ENCODE measurements around the gene TMEM63B. TPM values are rescaled to one million over a fixed set of nuclear protein-coding genes. Genes with fewer than 3 reads are reported as not detected.
"Not testable (repeated sequence)": the region's sequence is repeated elsewhere in the genome, so short reads cannot be mapped to it uniquely, and the experiment has no call there.

The TMEM63B gene
- total and polyA plus RNA-seq, 5 donors from 2014 or later = 1.3 to 20.5 (median 1.4) TPM

DNA sequence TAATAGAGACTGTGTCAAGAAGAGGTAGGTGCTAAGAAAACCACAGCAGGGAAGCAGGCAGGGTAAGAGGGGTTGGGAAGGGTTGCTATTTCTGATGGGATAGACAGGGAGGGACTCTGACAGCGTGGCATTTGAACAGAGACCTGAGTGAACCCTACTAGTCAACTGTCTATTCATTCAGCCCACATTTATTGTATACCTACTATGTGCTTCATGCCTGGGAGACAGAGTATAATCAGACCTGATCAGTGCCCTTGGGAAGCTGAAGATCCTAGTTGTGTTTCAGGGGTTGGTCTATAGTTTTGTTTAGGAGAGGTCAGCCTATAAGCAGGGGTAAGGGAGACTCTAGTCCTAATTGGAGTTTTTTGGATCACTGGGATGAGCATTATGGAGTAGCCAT is 16.4 kb downstream of the TMEM63B start:
- ATAC-seq (ENCODE audit: low read depth in 2 of 2) (no peak), DNase-seq (no peak)
- peaks cover 0 to 10% (median 0%) of the 10 kb centered on the region in 4 donors for H3K4me1 Mint-ChIP-seq
- Histone ChIP-seq H3K4me1 (ENCODE audit: control insufficient read depth, insufficient read depth, low read length, poor library complexity, severe bottlenecking) (no peaks in the 10 kb centered on the region), H3K27ac (ENCODE audit: insufficient read depth, low read length, poor library complexity, severe bottlenecking) (no peak overlapping the region), H3K27me3 (ENCODE audit: control insufficient read depth, insufficient read depth, low read length) (no peaks in the 10 kb centered on the region), H3K9me3 (ENCODE audit: control insufficient read depth in 2 of 2, low read length in 2 of 2) (no peaks in the 10 kb centered on the region), H3K36me3 (ENCODE audit: control insufficient read depth, insufficient read depth, low read length) (peaks cover 37% of the 10 kb centered on the region), H3K4me3 (ENCODE audit: low read depth, low read length) (no peak overlapping the region)
- H3K27ac Mint-ChIP-seq = peak overlapping the region in 2 of 3 donors; percentile 27 to 79
- H3K9me3 Mint-ChIP-seq = peaks cover 0 to 3% (median 0%) of the 10 kb centered on the region in 7 donors
- H3K27me3 Mint-ChIP-seq = no peaks in the 10 kb centered on the region
- peaks cover 40% of the 10 kb centered on the region for H3K36me3 Mint-ChIP-seq
- no peak overlapping the region for H3K4me3 Mint-ChIP-seq

DNA sequence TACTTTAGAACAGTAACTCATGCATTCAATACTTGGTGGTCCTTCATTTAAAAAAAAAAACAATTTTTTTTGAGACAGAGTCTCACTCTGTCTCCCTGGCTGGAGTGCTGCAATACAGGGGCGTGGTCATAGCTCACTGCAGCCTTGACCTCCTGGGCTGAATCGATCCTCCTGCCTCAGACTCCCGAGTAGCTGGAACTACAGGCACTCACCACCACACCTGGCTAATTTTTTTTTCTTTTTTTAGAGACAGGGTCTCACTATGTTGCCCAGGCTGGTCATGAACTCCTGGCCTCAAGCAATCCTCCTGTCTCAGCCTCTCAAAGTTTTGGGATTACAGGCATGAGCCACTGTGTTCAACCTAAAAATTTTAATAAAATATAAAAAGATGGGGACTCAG is 17.2 kb downstream of the TMEM63B start:
- H3K9me3 Mint-ChIP-seq; ATAC-seq (ENCODE audit: low read depth in 2 of 2); H3K27me3 ChIP-seq (ENCODE audit: control insufficient read depth, insufficient read depth, low read length); H3K27me3 Mint-ChIP-seq; H3K4me3 ChIP-seq (ENCODE audit: low read depth, low read length); H3K27ac ChIP-seq (ENCODE audit: insufficient read depth, low read length, poor library complexity, severe bottlenecking); H3K4me1 Mint-ChIP-seq; H3K9me3 ChIP-seq (ENCODE audit: control insufficient read depth in 2 of 2, low read length in 2 of 2); DNase-seq; H3K4me3 Mint-ChIP-seq; H3K4me1 ChIP-seq (ENCODE audit: control insufficient read depth, insufficient read depth, low read length, poor library complexity, severe bottlenecking): not testable (repeated sequence)
- H3K27ac Mint-ChIP-seq = peak overlapping the region in 1 of 3 donors; percentile 64
- H3K36me3 Mint-ChIP-seq = peaks cover 45% of the 10 kb centered on the region
- H3K36me3 ChIP-seq (ENCODE audit: control insufficient read depth, insufficient read depth, low read length) = peaks cover 38% of the 10 kb centered on the region

DNA sequence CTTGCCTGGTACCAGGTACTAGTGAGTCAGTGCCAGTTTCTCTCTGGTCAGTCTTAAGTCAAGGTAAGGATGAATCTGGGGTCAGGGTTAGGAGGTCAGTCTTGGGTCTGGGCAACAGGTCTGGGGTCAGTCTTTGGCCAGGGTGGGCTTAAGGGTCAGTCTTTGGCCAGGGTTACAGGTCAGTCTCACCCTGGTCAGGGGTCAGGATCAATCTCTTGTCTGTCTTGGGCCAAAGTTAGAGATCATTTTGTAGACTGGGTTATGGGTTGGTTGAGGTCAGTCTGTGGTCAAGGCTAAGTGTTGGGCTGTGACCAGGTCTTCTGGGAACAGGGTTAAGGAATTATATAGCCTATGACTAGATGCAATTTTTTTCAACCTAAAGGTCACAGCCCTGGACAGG is 18.5 kb downstream of the TMEM63B start:
- ATAC-seq (ENCODE audit: low read depth in 2 of 2) = no peak
- peaks cover 37% of the 10 kb centered on the region for H3K36me3 Mint-ChIP-seq
- peak overlapping the region in 1 of 3 donors; percentile 59 for H3K27ac Mint-ChIP-seq
- Histone ChIP-seq H3K9me3 (ENCODE audit: control insufficient read depth in 2 of 2, low read length in 2 of 2) (no peaks in the 10 kb centered on the region), H3K4me3 (ENCODE audit: low read depth, low read length) (no peak overlapping the region), H3K27me3 (ENCODE audit: control insufficient read depth, insufficient read depth, low read length) (no peaks in the 10 kb centered on the region), H3K36me3 (ENCODE audit: control insufficient read depth, insufficient read depth, low read length) (peaks cover 27% of the 10 kb centered on the region), H3K27ac (ENCODE audit: insufficient read depth, low read length, poor library complexity, severe bottlenecking) (no peak overlapping the region), H3K4me1 (ENCODE audit: control insufficient read depth, insufficient read depth, low read length, poor library complexity, severe bottlenecking) (no peaks in the 10 kb centered on the region)
- H3K27me3 Mint-ChIP-seq = no peaks in the 10 kb centered on the region
- no peak overlapping the region for H3K4me3 Mint-ChIP-seq
- H3K4me1 Mint-ChIP-seq = peaks cover 0 to 10% (median 0%) of the 10 kb centered on the region in 4 donors
- no peak for DNase-seq
- peaks cover 0 to 1% (median 0%) of the 10 kb centered on the region in 7 donors for H3K9me3 Mint-ChIP-seq

DNA sequence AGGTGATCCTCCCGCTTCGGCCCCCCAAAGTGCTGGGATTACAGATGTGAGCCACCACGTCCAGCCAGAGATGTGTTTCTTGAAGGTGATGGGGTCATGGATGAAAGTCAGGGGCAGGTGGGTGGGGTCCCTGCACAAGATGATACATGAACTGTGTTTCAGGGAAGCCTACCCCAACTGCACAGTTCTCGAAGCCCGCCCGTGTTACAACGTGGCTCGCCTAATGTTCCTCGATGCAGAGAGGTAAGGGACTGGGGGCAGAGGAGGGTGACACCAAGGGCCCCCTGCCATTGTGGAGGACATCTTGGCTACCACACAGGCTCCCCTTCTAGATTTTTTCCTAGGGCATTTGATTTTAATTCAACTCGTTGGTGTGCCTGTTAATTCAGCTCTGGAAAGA is 19.3 kb downstream of the TMEM63B start:
- Mint-ChIP-seq H3K27me3 (no peaks in the 10 kb centered on the region), H3K36me3 (peaks cover 32% of the 10 kb centered on the region)

DNA sequence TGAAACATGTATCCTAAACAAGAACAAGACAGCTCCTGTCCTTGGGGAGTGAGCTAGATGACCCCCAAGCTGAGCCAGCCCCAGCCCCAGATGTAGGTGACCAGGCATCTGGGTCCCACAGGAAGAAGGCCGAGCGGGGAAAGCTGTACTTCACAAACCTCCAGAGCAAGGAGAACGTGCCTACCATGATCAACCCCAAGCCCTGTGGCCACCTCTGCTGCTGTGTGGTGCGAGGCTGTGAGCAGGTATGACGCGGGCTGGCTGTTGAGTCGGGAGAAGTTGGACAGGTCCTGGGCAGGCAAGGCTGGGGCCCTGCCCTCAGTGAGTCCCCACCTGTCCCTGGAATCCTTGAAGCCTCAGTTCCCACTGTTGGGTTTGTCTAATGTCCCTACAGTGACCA is 19.9 kb downstream of the TMEM63B start:
- no peak overlapping the region for H3K4me3 Mint-ChIP-seq
- H3K36me3 Mint-ChIP-seq = peaks cover 32% of the 10 kb centered on the region
- Histone ChIP-seq H3K27me3 (ENCODE audit: control insufficient read depth, insufficient read depth, low read length) (no peaks in the 10 kb centered on the region), H3K36me3 (ENCODE audit: control insufficient read depth, insufficient read depth, low read length) (peaks cover 25% of the 10 kb centered on the region), H3K4me1 (ENCODE audit: control insufficient read depth, insufficient read depth, low read length, poor library complexity, severe bottlenecking) (peaks cover 4% of the 10 kb centered on the region), H3K4me3 (ENCODE audit: low read depth, low read length) (no peak overlapping the region), H3K9me3 (ENCODE audit: control insufficient read depth in 2 of 2, low read length in 2 of 2) (no peaks in the 10 kb centered on the region), H3K27ac (ENCODE audit: insufficient read depth, low read length, poor library complexity, severe bottlenecking) (no peak overlapping the region)
- DNase-seq = no peak
- peaks cover 0 to 1% (median 0%) of the 10 kb centered on the region in 7 donors for H3K9me3 Mint-ChIP-seq
- H3K27me3 Mint-ChIP-seq = no peaks in the 10 kb centered on the region
- H3K4me1 Mint-ChIP-seq = peaks cover 0 to 10% (median 3%) of the 10 kb centered on the region in 4 donors
- no peak overlapping the region for H3K27ac Mint-ChIP-seq
- ATAC-seq (ENCODE audit: low read depth in 2 of 2) = no peak

More for the DNA sequence above, 19.3 kb downstream of the TMEM63B start:
- peaks cover 25% of the 10 kb centered on the region for H3K36me3 ChIP-seq (ENCODE audit: control insufficient read depth, insufficient read depth, low read length)
- Mint-ChIP-seq H3K4me3 (no peak overlapping the region), H3K27ac (no peak overlapping the region), H3K4me1 (peaks cover 0 to 10% (median 3%) of the 10 kb centered on the region in 4 donors), H3K9me3 (peaks cover 0 to 1% (median 0%) of the 10 kb centered on the region in 7 donors)
- no peaks in the 10 kb centered on the region for H3K9me3 ChIP-seq (ENCODE audit: control insufficient read depth in 2 of 2, low read length in 2 of 2)
- no peak for DNase-seq
- no peak overlapping the region for H3K27ac ChIP-seq (ENCODE audit: insufficient read depth, low read length, poor library complexity, severe bottlenecking)
- peaks cover 2% of the 10 kb centered on the region for H3K4me1 ChIP-seq (ENCODE audit: control insufficient read depth, insufficient read depth, low read length, poor library complexity, severe bottlenecking)
- H3K4me3 ChIP-seq (ENCODE audit: low read depth, low read length) = no peak overlapping the region
- H3K27me3 ChIP-seq (ENCODE audit: control insufficient read depth, insufficient read depth, low read length) = no peaks in the 10 kb centered on the region
- no peak for ATAC-seq (ENCODE audit: low read depth in 2 of 2)

DNA sequence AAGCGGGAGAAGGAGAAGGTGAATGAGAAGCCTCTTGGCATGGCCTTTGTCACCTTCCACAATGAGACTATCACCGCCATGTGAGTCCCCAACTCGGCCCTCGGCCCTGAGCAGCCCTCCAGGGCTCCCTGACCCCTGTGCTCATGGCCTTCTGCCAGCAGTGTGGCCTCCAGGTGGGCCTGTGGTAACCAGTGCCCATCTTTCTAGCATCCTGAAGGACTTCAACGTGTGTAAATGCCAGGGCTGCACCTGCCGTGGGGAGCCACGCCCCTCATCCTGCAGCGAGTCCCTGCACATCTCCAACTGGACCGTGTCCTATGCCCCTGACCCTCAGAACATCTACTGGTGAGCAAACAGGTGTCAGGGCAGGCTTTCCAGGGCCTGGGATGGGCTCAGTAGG is 21.0 kb downstream of the TMEM63B start:
- no peak for ATAC-seq (ENCODE audit: low read depth in 2 of 2)
- H3K27me3 Mint-ChIP-seq = no peaks in the 10 kb centered on the region

DNA sequence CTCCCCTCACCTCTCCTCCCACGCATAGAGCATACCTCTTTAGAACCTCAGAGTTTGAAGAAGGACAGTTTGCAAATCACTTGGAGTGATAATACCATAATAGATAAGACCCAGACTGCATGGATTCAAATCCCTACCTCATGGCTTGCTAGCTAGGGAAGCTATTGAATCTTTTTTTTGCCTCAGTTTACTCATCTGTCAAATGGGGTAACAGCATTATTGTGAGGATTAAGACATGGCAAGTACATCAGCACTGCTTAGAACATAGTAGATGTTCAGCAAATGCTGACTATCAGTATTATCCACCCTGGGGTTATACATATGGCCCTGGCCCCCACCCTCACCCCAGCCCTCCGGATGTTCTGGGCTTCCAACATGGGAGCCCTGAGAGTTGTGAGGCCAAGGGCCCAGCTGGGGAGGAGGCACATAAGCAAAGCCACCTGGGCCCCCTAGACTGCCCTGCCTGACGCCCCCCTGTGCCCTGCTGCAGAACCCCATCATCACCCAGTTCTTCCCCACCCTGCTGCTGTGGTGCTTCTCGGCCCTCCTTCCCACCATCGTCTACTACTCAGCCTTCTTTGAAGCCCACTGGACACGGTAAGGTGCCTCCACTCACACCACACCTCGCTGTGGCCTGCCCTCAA is 22.1 kb downstream of the TMEM63B start:
- peaks cover 0 to 1% (median 0%) of the 10 kb centered on the region in 7 donors for H3K9me3 Mint-ChIP-seq
- H3K36me3 ChIP-seq (ENCODE audit: control insufficient read depth, insufficient read depth, low read length) = peaks cover 22% of the 10 kb centered on the region
- DNase-seq = no peak
- ATAC-seq (ENCODE audit: low read depth in 2 of 2) = no peak
- no peaks in the 10 kb centered on the region for H3K9me3 ChIP-seq (ENCODE audit: control insufficient read depth in 2 of 2, low read length in 2 of 2)
- H3K27me3 ChIP-seq (ENCODE audit: control insufficient read depth, insufficient read depth, low read length) = no peaks in the 10 kb centered on the region
- H3K4me1 ChIP-seq (ENCODE audit: control insufficient read depth, insufficient read depth, low read length, poor library complexity, severe bottlenecking) = peaks cover 6% of the 10 kb centered on the region
- H3K27ac ChIP-seq (ENCODE audit: insufficient read depth, low read length, poor library complexity, severe bottlenecking) = no peak overlapping the region
- H3K36me3 Mint-ChIP-seq = peaks cover 21% of the 10 kb centered on the region
- H3K4me1 Mint-ChIP-seq = peaks cover 0 to 9% (median 2%) of the 10 kb centered on the region in 4 donors
- no peak overlapping the region for H3K4me3 Mint-ChIP-seq
- H3K27ac Mint-ChIP-seq = peak overlapping the region in 1 of 3 donors; percentile 71
- H3K27me3 Mint-ChIP-seq = no peaks in the 10 kb centered on the region
- H3K4me3 ChIP-seq (ENCODE audit: low read depth, low read length) = no peak overlapping the region

More for the DNA sequence above, 21.0 kb downstream of the TMEM63B start:
- DNase-seq = no peak
- H3K4me3 ChIP-seq (ENCODE audit: low read depth, low read length) = no peak overlapping the region
- no peaks in the 10 kb centered on the region for H3K27me3 ChIP-seq (ENCODE audit: control insufficient read depth, insufficient read depth, low read length)
- Mint-ChIP-seq H3K4me1 (peaks cover 0 to 10% (median 6%) of the 10 kb centered on the region in 4 donors), H3K27ac (no peak overlapping the region), H3K36me3 (peaks cover 28% of the 10 kb centered on the region), H3K9me3 (peaks cover 0 to 1% (median 0%) of the 10 kb centered on the region in 7 donors), H3K4me3 (no peak overlapping the region)
- H3K9me3 ChIP-seq (ENCODE audit: control insufficient read depth in 2 of 2, low read length in 2 of 2) = no peaks in the 10 kb centered on the region
- no peak overlapping the region for H3K27ac ChIP-seq (ENCODE audit: insufficient read depth, low read length, poor library complexity, severe bottlenecking)
- H3K4me1 ChIP-seq (ENCODE audit: control insufficient read depth, insufficient read depth, low read length, poor library complexity, severe bottlenecking) = peaks cover 4% of the 10 kb centered on the region
- peaks cover 25% of the 10 kb centered on the region for H3K36me3 ChIP-seq (ENCODE audit: control insufficient read depth, insufficient read depth, low read length)

All from CD4-positive, CD25-positive, alpha-beta regulatory T cell (primary cell).